Parathyroid adenoma (tissue), 2 donors: ENCODE data around the gene JCHAIN.

ENCODE experiments used
- H2AFZ ChIP-seq: fragments of 300-600 bp; sonication (generic); one replicate; pipeline ENCODE4 v1.7.0; 2017; ENCODE audit warnings: antibody characterized with exemption, mild to moderate bottlenecking
- H3K27ac ChIP-seq: fragments of 300-600 bp; sonication (generic); one replicate; pipeline ENCODE4 v1.7.0; 2017
- H3K27me3 ChIP-seq: fragments of 300-600 bp; sonication (generic); one replicate; pipeline ENCODE4 v1.7.0; 2017; ENCODE audit warnings: low read length; ENCODE audit not compliant: control insufficient read depth, insufficient read depth
- H3K36me3 ChIP-seq: fragments of 300-600 bp; sonication (generic); one replicate; pipeline ENCODE4 v1.7.0; 2017; ENCODE audit warnings: low read length; ENCODE audit not compliant: control insufficient read depth, insufficient read depth
- H3K4me1 ChIP-seq: fragments of 300-600 bp; sonication (generic); one replicate; pipeline ENCODE4 v1.7.0; 2017; ENCODE audit warnings: control low read depth
- H3K4me2 ChIP-seq: fragments of 300-600 bp; sonication (generic); one replicate; pipeline ENCODE4 v1.7.0; 2017; ENCODE audit warnings: low read length
- H3K4me3 ChIP-seq: fragments of 300-600 bp; sonication (generic); one replicate; pipeline ENCODE4 v1.7.0; 2017; ENCODE audit warnings: low read depth, low read length
- H3K79me2 ChIP-seq: fragments of 300-600 bp; sonication (generic); one replicate; pipeline ENCODE4 v1.7.0; 2017; ENCODE audit warnings: control low read depth
- H3K9ac ChIP-seq: fragments of 300-600 bp; sonication (generic); one replicate; pipeline ENCODE4 v1.7.0; 2017; ENCODE audit warnings: mild to moderate bottlenecking
- H3K9me3 ChIP-seq: fragments of 300-600 bp; sonication (generic); one replicate; pipeline ENCODE4 v1.7.0; 2017; ENCODE audit warnings: low read length; ENCODE audit not compliant: control insufficient read depth
- CTCF ChIP-seq: fragments of 300-600 bp; sonication (generic); IDR thresholded peaks from one replicate; pipeline ENCODE4 v1.7.0; 2017; ENCODE audit warnings: antibody characterized with exemption, mild to moderate bottlenecking
- donor health status: primary hyperparathyroidism.

The JCHAIN gene

GRCh38 chr4:70706044-70706461 lies 39.7 kb upstream of the JCHAIN start:
- peak overlapping the region; percentile 58 for H3K4me3 ChIP-seq
- peak overlapping the region; percentile 67 for H3K4me2 ChIP-seq
- H3K27me3 ChIP-seq: no peaks in the 10 kb centered on the region
- no peak for TF ChIP-seq CTCF
- peak overlapping the region; percentile 91 for H3K27ac ChIP-seq
- peaks cover 3% of the 10 kb centered on the region for H3K79me2 ChIP-seq
- no peaks in the 10 kb centered on the region for H3K9me3 ChIP-seq
- H2AFZ ChIP-seq: peak overlapping the region; percentile 95
- H3K9ac ChIP-seq: no peak overlapping the region
- peaks cover 9% of the 10 kb centered on the region for H3K4me1 ChIP-seq
- H3K36me3 ChIP-seq: no peaks in the 10 kb centered on the region

GRCh38 chr4:70705183-70706043 lies 39.1 kb upstream of the JCHAIN start:
- peak overlapping the region; percentile 95 for H2AFZ ChIP-seq
- peaks cover 2% of the 10 kb centered on the region for H3K79me2 ChIP-seq
- no peaks in the 10 kb centered on the region for H3K9me3 ChIP-seq
- H3K4me1 ChIP-seq: peaks cover 9% of the 10 kb centered on the region
- no peaks in the 10 kb centered on the region for H3K27me3 ChIP-seq
- TF ChIP-seq CTCF: no peak
- no peaks in the 10 kb centered on the region for H3K36me3 ChIP-seq
- peak overlapping the region; percentile 67 for H3K4me2 ChIP-seq
- H3K27ac ChIP-seq: peak overlapping the region; percentile 91
- peak overlapping the region; percentile 37 for H3K9ac ChIP-seq
- peak overlapping the region; percentile 58 for H3K4me3 ChIP-seq

- no peaks in the 10 kb centered on the region for H3K79me2 ChIP-seq
- H3K4me1 ChIP-seq: peaks cover 9% of the 10 kb centered on the region
- H3K9me3 ChIP-seq: no peaks in the 10 kb centered on the region
- peak overlapping the region; percentile 67 for H3K4me2 ChIP-seq
- no peak for TF ChIP-seq CTCF
- H3K27me3 ChIP-seq: no peaks in the 10 kb centered on the region
- H3K4me3 ChIP-seq: peak overlapping the region; percentile 58
- H3K27ac ChIP-seq: peak overlapping the region; percentile 91
- no peak overlapping the region for H3K9ac ChIP-seq
- no peaks in the 10 kb centered on the region for H3K36me3 ChIP-seq
- H2AFZ ChIP-seq: peak overlapping the region; percentile 95
These were observed 38.5 kb upstream of the JCHAIN start for GRCh38 chr4:70704931-70705182.

GRCh38 chr4:70704215-70704930 lies 38.1 kb upstream of the JCHAIN start:
- TF ChIP-seq CTCF: peak; percentile 24
- H3K79me2 ChIP-seq: no peaks in the 10 kb centered on the region
- H3K4me1 ChIP-seq: peaks cover 9% of the 10 kb centered on the region
- H3K27ac ChIP-seq: peak overlapping the region; percentile 91
- H2AFZ ChIP-seq: peak overlapping the region; percentile 95
- H3K9me3 ChIP-seq: no peaks in the 10 kb centered on the region
- H3K27me3 ChIP-seq: no peaks in the 10 kb centered on the region
- no peaks in the 10 kb centered on the region for H3K36me3 ChIP-seq
- no peak overlapping the region for H3K9ac ChIP-seq
- H3K4me2 ChIP-seq: peak overlapping the region; percentile 68
- peak overlapping the region; percentile 58 for H3K4me3 ChIP-seq
